IMR-90 (cell line): ENCODE measurements around the gene GRID1. TPM values are rescaled to one million over a fixed set of nuclear protein-coding genes. Genes with fewer than 3 reads are reported as not detected.
A peak's percentile ranks its signal among the peaks of the same experiment; 100 is the strongest.

Experiments
- ATAC-seq: fragments of 200-7000 bp; cut with Tn5 transposase; 2 replicates; pipeline ENCODE4 v1.9.1; 2020; ENCODE audit warnings: low read depth, mild to moderate bottlenecking, moderate library complexity
- BruUV-seq: library from RNA; stranded (reverse); fragments of 400-500 nt; replicated peaks from 2 replicates; lab custom pipeline; 2021; lab: Mats Ljungman, UMichigan
- CTCF ChIA-PET: fragments of 300-600 bp; formaldehyde crosslinking; extraction: SDS; loops from one replicate; lab custom pipeline; 2021; ENCODE audit warnings: antibody characterized with exemption; lab: Yijun Ruan, JAX
- POLR2A ChIA-PET: fragments of 300-600 bp; sonication (Branson Sonifier 250); formaldehyde crosslinking; loops from one replicate; lab custom pipeline; 2022; ENCODE audit warnings: antibody characterized with exemption; ENCODE audit not compliant: unreplicated experiment; lab: Charles Lee
- DNase-seq: peaks from one replicate; pipeline ENCODE4 v3.0.0; 2013
- H2AFZ ChIP-seq: replicated peaks from 2 replicates; pipeline ENCODE3; 2013; ENCODE audit warnings: low read length, mild to moderate bottlenecking; ENCODE audit not compliant: poor library complexity
- H2AK5ac ChIP-seq: 2 replicates; pipeline ENCODE4 v1.6.1; 2013; ENCODE audit warnings: low read depth, low read length, inconsistent platforms
- H2AK9ac ChIP-seq: replicated peaks from 2 replicates; pipeline ENCODE3; 2013; ENCODE audit warnings: mild to moderate bottlenecking, low read depth, low read length, moderate library complexity; ENCODE audit not compliant: poor library complexity
- H2BK120ac ChIP-seq: 2 replicates; pipeline ENCODE4 v1.6.1; 2013; ENCODE audit warnings: low read depth, low read length, inconsistent platforms
- H2BK15ac ChIP-seq: 3 replicates; pipeline ENCODE4 v1.6.1; 2013; ENCODE audit warnings: low read depth, low read length, inconsistent platforms
- H2BK20ac ChIP-seq: 2 replicates; pipeline ENCODE4 v1.6.1; 2013; ENCODE audit warnings: low read depth, mild to moderate bottlenecking, inconsistent platforms, low read length, moderate library complexity
- H2BK5ac ChIP-seq: 2 replicates; pipeline ENCODE4 v1.6.1; 2013; ENCODE audit warnings: mild to moderate bottlenecking, low read depth, low read length, inconsistent platforms; ENCODE audit not compliant: poor library complexity, severe bottlenecking
- H3K14ac ChIP-seq: replicated peaks from 2 replicates; pipeline ENCODE4 v1.6.1; 2013; ENCODE audit warnings: low read depth, low read length, inconsistent platforms
- H3K18ac ChIP-seq: 2 replicates; pipeline ENCODE4 v1.6.1; 2013; ENCODE audit warnings: low read depth, low read length, control low read depth
- H3K23ac ChIP-seq: 2 replicates; pipeline ENCODE4 v1.6.1; 2013; ENCODE audit warnings: low read depth, low read length, inconsistent platforms
- H3K27ac ChIP-seq: 2 replicates; pipeline ENCODE4 v1.5.1; 2013; ENCODE audit warnings: mild to moderate bottlenecking, control low read depth, low read length; ENCODE audit not compliant: insufficient read depth
- H3K27me3 ChIP-seq: 2 replicates; pipeline ENCODE4 v1.6.1; 2013; ENCODE audit warnings: low read length; ENCODE audit not compliant: control insufficient read depth, insufficient read depth
- H3K36me3 ChIP-seq: 2 replicates; pipeline ENCODE4 v1.6.1; 2013; ENCODE audit warnings: low read length, mixed read lengths; ENCODE audit not compliant: control insufficient read depth, insufficient read depth
- H3K4ac ChIP-seq: 2 replicates; pipeline ENCODE4 v1.6.1; 2013; ENCODE audit warnings: low read depth, low read length, inconsistent platforms
- H3K4me1 ChIP-seq: 2 replicates; pipeline ENCODE4 v1.6.1; 2013; ENCODE audit warnings: low read length, mixed read lengths; ENCODE audit not compliant: control insufficient read depth, insufficient read depth
- H3K4me2 ChIP-seq: 2 replicates; pipeline ENCODE4 v1.6.1; 2013; ENCODE audit warnings: low read depth, mild to moderate bottlenecking, control low read depth, low read length, moderate library complexity
- H3K4me3 ChIP-seq: 2 replicates; pipeline ENCODE4 v1.5.1; 2013; ENCODE audit warnings: low read depth, mild to moderate bottlenecking, control low read depth, low read length, moderate library complexity; ENCODE audit not compliant: insufficient read depth
- H3K56ac ChIP-seq: 2 replicates; pipeline ENCODE4 v1.6.1; 2013; ENCODE audit warnings: low read length, inconsistent platforms; ENCODE audit not compliant: insufficient read depth; ENCODE audit errors: extremely low read depth
- H3K79me1 ChIP-seq, 2 experiments: 2 replicates each; pipeline ENCODE4 v1.6.1; 2013; ENCODE audit warnings: low read length in 2 of 2, inconsistent platforms in 1 of 2, low read depth in 1 of 2
- H3K9ac ChIP-seq: 2 replicates; pipeline ENCODE4 v1.6.1; 2013; ENCODE audit warnings: low read depth, low read length, control low read depth
- H3K9me1 ChIP-seq: 2 replicates; pipeline ENCODE4 v1.6.1; 2013; ENCODE audit warnings: low read length, inconsistent platforms; ENCODE audit not compliant: insufficient read depth
- H3K9me3 ChIP-seq: 2 replicates; pipeline ENCODE4 v1.6.1; 2013; ENCODE audit warnings: low read length; ENCODE audit not compliant: control insufficient read depth, insufficient read depth
- H4K20me1 ChIP-seq: 2 replicates; pipeline ENCODE4 v1.6.1; 2013; ENCODE audit warnings: low read length, inconsistent platforms; ENCODE audit not compliant: insufficient read depth
- H4K5ac ChIP-seq: 2 replicates; pipeline ENCODE4 v1.6.1; 2013; ENCODE audit warnings: mild to moderate bottlenecking, low read depth, low read length, control low read depth
- H4K8ac ChIP-seq, 2 experiments: 2 replicates each; pipeline ENCODE4 v1.6.1; 2013; ENCODE audit warnings: low read depth in 2 of 2, low read length in 2 of 2, control low read depth in 1 of 2, inconsistent platforms in 1 of 2
- H4K91ac ChIP-seq: 2 replicates; pipeline ENCODE4 v1.6.1; 2013; ENCODE audit warnings: low read depth, low read length, inconsistent platforms; ENCODE audit not compliant: insufficient read depth
- CEBPB ChIP-seq: IDR thresholded peaks from 2 replicates; pipeline ENCODE4 v1.6.1; 2012; ENCODE audit warnings: low read depth, low read length, improper control_type of control experiment
- RCOR1 ChIP-seq: IDR thresholded peaks from 2 replicates; pipeline ENCODE4 v1.6.1; 2012; ENCODE audit warnings: mild to moderate bottlenecking, low read length, improper control_type of control experiment; ENCODE audit not compliant: insufficient replicate concordance
- WGBS, 2 experiments: methylation state at CpG; one replicate each; pipeline versions ENCODE4 v1.1.5 to v1.1.7; 2013; ENCODE audit warnings: missing lambda C conversion rate in 2 of 2; ENCODE audit not compliant: insufficient read length in 1 of 2; ENCODE audit errors: extremely low coverage in 2 of 2; 5-methylcytosine and 5-hydroxymethylcytosine counted together
- dilution Hi-C: fragments of 300-500 bp; cut with HindIII; formaldehyde crosslinking; loops from one replicate; pipeline ENCODE4 v1.14.3; 2018; ENCODE audit warnings: low sequenced_read_pairs; ENCODE audit not compliant: unreplicated experiment
- in situ Hi-C: fragments of 300-500 bp; cut with MboI; formaldehyde crosslinking; loops from 3 replicates; pipeline ENCODE4 v1.14.3; 2019; ENCODE audit warnings: low sequenced_read_pairs, inconsistent platforms, mixed read lengths
- intact Hi-C: fragments of 100-400 bp; cut with micrococcal nuclease; formaldehyde crosslinking; loops from 2 replicates; pipeline ENCODE4 v1.10.0; 2022
- polyA plus RNA-seq, 3 experiments: library from polyadenylated mRNA; depleted of rRNA; stranded (reverse); fragments of >200 nt; gene quantifications; 2 replicates each; pipeline ENCODE4 v1.2.3, GENCODE V29; 2012; ENCODE audit warnings: low replicate concordance in 1 of 3
- total RNA-seq: library from RNA; depleted of rRNA; stranded (reverse); fragments of >200 nt; gene quantifications from 2 replicates; pipeline ENCODE4 v1.2.3, GENCODE V29; 2012
- TF ChIP-seq, protein P1 (sequence below): fragments of 150-350 bp; IDR thresholded peaks from 2 replicates; pipeline ENCODE4 v1.6.1; 2017; ENCODE audit warnings: mild to moderate bottlenecking, antibody characterized with exemption, low read length, low read depth

Gene GRID1
- total and polyA plus RNA-seq, 2 of the 4 experiments (the other 2 are of a cell fraction), result not detected

DNA sequence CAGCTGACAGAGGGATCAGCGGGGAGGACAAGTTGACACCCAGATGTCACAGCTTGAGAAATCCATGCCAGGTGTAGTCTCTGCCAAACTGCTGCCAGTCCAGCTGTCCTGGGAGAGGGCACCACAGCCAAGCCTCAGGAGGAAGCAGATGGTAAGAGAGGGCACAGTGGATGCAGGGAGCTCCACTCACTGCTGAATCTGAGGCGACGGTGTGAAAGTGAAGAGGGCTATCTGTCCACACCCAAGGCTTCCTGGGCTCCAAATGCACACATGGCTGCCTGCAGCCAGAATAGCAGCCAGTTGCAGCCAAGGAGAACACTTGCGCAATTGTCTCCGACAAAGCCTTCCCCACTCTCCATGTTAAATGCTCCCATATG is 502.4 kb downstream of the GRID1 start:
- Histone ChIP-seq H4K5ac (no peak overlapping the region), H3K79me1 (no peaks in the 10 kb centered on the region), H2BK120ac (no peak overlapping the region), H4K8ac (no peak overlapping the region), H2AFZ (peak overlapping the region; percentile 5), H3K4me1 (no peaks in the 10 kb centered on the region), H4K20me1 (no peaks in the 10 kb centered on the region), H3K56ac (no peak overlapping the region), H3K36me3 (no peaks in the 10 kb centered on the region), H3K27ac (no peak overlapping the region), H3K4me2 (no peak overlapping the region), H3K9me1 (no peaks in the 10 kb centered on the region), H3K18ac (no peak overlapping the region), H3K9ac (no peak overlapping the region), H3K14ac (no peak overlapping the region), H3K23ac (no peak overlapping the region), H2AK5ac (no peak overlapping the region), H3K4me3 (no peak overlapping the region), H2AK9ac (no peak overlapping the region), H3K9me3 (peaks cover 42% of the 10 kb centered on the region), H4K91ac (no peak overlapping the region), H2BK15ac (no peak overlapping the region), H2BK5ac (no peak overlapping the region), H3K27me3 (no peaks in the 10 kb centered on the region), H2BK20ac (no peak overlapping the region), H3K4ac (no peak overlapping the region)
- DNase-seq, result no peak
- WGBS, 2 experiments, result 11% methylated on average over 1 of the region's 5 CpGs; no CpG with 5 or more reads in 1 of the 2 experiments
- in situ Hi-C loops, result no loop called here
- dilution Hi-C loops, result no loop called here
- CTCF ChIA-PET, result no interaction called here
- intact Hi-C loops, result no loop called here
- BruUV-seq, result no TSS peak
- TF ChIP-seq CEBPB, result peak; percentile 18; the same call in 1 of the 2 replicates
- TF ChIP-seq, protein P1, sequence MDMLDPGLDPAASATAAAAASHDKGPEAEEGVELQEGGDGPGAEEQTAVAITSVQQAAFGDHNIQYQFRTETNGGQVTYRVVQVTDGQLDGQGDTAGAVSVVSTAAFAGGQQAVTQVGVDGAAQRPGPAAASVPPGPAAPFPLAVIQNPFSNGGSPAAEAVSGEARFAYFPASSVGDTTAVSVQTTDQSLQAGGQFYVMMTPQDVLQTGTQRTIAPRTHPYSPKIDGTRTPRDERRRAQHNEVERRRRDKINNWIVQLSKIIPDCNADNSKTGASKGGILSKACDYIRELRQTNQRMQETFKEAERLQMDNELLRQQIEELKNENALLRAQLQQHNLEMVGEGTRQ, result no peak
- TF ChIP-seq RCOR1, result no peak
- POLR2A ChIA-PET, result no interaction called here
- no peak for ATAC-seq
